DMS 273 treated with DMSO at 0.1 percent for 48 hours (cell line): ENCODE measurements around the gene PGLYRP2.

Experiments
- DNase-seq: peaks from one replicate; lab custom pipeline; 2025; lab: John Stamatoyannopoulos, UW

The PGLYRP2 gene

GRCh38 chr19:15439078-15439799 lies 40.1 kb downstream of the PGLYRP2 start:
- DNase-seq, result no peak

GRCh38 chr19:15438577-15438976 lies 40.7 kb downstream of the PGLYRP2 start:
- DNase-seq, result no peak

- no peak for DNase-seq
Measured at GRCh38 chr19:15438124-15438496, 41.2 kb downstream of the PGLYRP2 start.

- no peak for DNase-seq
Measured at GRCh38 chr19:15437355-15438123, 41.8 kb downstream of the PGLYRP2 start.

- DNase-seq, result no peak
Measured at GRCh38 chr19:15436826-15437110, 42.5 kb downstream of the PGLYRP2 start.

GRCh38 chr19:15436012-15436825 lies 43.1 kb downstream of the PGLYRP2 start:
- DNase-seq, result no peak

- no peak for DNase-seq
Measured at GRCh38 chr19:15433519-15434069, 45.7 kb downstream of the PGLYRP2 start.

GRCh38 chr19:15432629-15433518 lies 46.4 kb downstream of the PGLYRP2 start:
- peak; percentile 53 for DNase-seq

GRCh38 chr19:15432018-15432494 lies 47.2 kb downstream of the PGLYRP2 start:
- no peak for DNase-seq

- DNase-seq, result no peak
Measured at GRCh38 chr19:15431396-15432017, 47.8 kb downstream of the PGLYRP2 start.

- no peak for DNase-seq
Measured at GRCh38 chr19:15430526-15431120, 48.7 kb downstream of the PGLYRP2 start.

GRCh38 chr19:15429825-15430467 lies 49.4 kb downstream of the PGLYRP2 start:
- DNase-seq, result no peak

- DNase-seq, result no peak
Measured at GRCh38 chr19:15428956-15429824, 50.1 kb downstream of the PGLYRP2 start.

- no peak for DNase-seq
Measured at GRCh38 chr19:15427991-15428471, 51.3 kb downstream of the PGLYRP2 start.

- no peak for DNase-seq
Measured at GRCh38 chr19:15427350-15427700, 52.0 kb downstream of the PGLYRP2 start.

- no peak for DNase-seq
Measured at GRCh38 chr19:15426485-15427349, 52.6 kb downstream of the PGLYRP2 start.

- DNase-seq, result no peak
Measured at GRCh38 chr19:15425321-15425950, 53.9 kb downstream of the PGLYRP2 start.
